Erythroblast (primary cell): Measurements from ENCODE around the gene WWP2.

Source experiments
- GATA1 ChIP-seq: IDR thresholded peaks from 2 replicates; pipeline ENCODE4 v1.6.1; 2011; ENCODE audit warnings: low read depth, mild to moderate bottlenecking, control low read depth, low read length, moderate library complexity
- POLR2A ChIP-seq: IDR thresholded peaks from 2 replicates; pipeline ENCODE4 v1.6.1; 2011; ENCODE audit warnings: mild to moderate bottlenecking, low read length

DNA sequence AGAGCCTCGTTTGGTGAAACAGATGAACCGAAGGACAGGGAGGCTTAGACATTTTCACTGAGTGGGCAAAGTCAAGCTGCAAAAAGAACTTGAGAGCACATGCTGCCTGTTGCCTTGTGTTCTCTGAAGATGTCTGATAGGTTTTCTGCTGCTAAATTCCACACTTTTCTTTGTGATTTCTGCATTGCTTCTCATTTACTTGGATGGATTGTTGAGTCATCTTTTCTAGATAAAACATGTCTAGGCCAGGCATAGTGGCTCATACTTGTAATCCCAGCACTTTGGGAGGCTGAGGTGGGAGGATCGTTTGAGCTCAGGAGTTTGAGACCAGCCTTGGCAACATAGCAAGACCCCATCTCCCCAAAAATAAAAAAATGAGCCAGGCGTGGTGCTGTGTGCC is 108.6 kb downstream of the WWP2 start:
- TF ChIP-seq POLR2A (no peak), GATA1 (no peak)
